Gastroesophageal sphincter (tissue), 3 donors: ENCODE data around the gene SLC38A3.
A peak's percentile ranks its signal among the peaks of the same experiment; 100 is the strongest.

Experiments
- CTCF ChIP-seq, 4 experiments: fragments of 200-600 bp in 2 of 4; fragments of 450-650 bp in 2 of 4; sonication (generic) in 1 of 4; IDR thresholded peaks; one replicate each; pipeline ENCODE4 v1.5.1; 2017 to 2019; ENCODE audit warnings: antibody characterized with exemption in 4 of 4, mild to moderate bottlenecking in 2 of 4, moderate library complexity in 2 of 4
- EP300 ChIP-seq: sonication (generic); formaldehyde crosslinking; IDR thresholded peaks from one replicate; pipeline ENCODE4 v1.6.1; 2017; ENCODE audit warnings: antibody characterized with exemption, mild to moderate bottlenecking
- POLR2A ChIP-seq, 2 donors: fragments of 450-650 bp; IDR thresholded peaks; one replicate each; pipeline ENCODE4 v1.6.1; 2017; ENCODE audit warnings: antibody characterized with exemption in 2 of 2, mild to moderate bottlenecking in 2 of 2, moderate library complexity in 1 of 2
- POLR2AphosphoS5 ChIP-seq: sonication (generic); formaldehyde crosslinking; IDR thresholded peaks from one replicate; pipeline ENCODE4 v1.6.1; 2017; ENCODE audit warnings: antibody characterized with exemption

- no peak for TF ChIP-seq POLR2A (IDR thresholded peaks at IDR 0.05)
- peak; percentile 19 for TF ChIP-seq POLR2AphosphoS5
- no peak for TF ChIP-seq CTCF (IDR thresholded peaks at IDR 0.05)
- TF ChIP-seq EP300: no peak
These were observed 58.7 kb downstream of the SLC38A3 start for GRCh38 chr3:50263478-50264382.
